Stimulated activated CD4-positive, alpha-beta T cell treated with anti-CD3 and anti-CD28 coated beads, Interleukin-1b, Interleukin-23, amount 100 ng/mL, for 1 hour (primary cell): ENCODE measurements around the gene SLC16A8.

Source experiments
- DNase-seq, 2 donors: peaks; one replicate each; pipeline ENCODE4 v3.0.0-alpha.2; 2020; ENCODE audit warnings: low read depth in 2 of 2

SLC16A8 gene

DNA sequence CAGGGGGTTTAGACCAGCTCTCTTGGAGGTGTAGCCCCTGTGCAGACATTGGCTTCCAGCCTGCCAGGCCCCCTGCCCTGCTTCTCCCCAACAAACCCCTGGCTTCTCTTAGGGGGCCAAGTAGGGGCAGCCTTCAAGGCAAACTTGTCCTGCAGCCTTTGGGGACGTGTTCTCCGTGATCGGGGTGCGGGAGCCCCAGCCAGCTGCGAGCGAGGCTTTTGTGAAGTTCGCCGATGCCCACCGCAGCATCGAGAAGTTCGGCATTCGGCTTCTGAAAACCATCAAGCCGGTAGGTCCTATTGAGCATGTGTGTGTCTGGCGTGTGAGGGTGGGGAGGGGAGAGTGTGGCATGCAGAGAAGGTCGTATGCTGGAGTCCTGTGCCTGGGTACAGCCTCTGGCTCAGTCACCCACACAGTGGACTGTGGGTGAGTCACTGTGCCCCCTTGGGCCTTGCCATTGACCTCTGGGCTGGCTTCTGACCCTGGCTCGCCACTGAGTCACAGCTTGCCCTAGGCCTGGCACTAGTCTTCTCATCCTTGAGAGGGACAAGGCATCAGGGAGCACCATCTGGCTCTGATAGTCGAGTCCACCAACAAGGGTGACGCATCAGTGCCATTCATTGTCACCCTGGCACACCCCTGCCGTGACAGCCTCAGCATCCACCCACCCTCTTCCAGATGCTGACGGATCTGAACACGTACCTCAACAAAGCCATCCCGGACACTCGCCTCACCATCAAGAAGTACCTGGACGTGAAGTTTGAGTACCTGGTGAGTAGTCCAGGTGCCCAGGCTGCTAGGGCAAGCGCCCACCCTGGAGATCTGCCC lies 11.4 kb downstream of the SLC16A8 start:
- DNase-seq: no peak

GRCh38 chr22:38071421-38072321 lies 12.3 kb downstream of the SLC16A8 start:
- no peak for DNase-seq

DNA sequence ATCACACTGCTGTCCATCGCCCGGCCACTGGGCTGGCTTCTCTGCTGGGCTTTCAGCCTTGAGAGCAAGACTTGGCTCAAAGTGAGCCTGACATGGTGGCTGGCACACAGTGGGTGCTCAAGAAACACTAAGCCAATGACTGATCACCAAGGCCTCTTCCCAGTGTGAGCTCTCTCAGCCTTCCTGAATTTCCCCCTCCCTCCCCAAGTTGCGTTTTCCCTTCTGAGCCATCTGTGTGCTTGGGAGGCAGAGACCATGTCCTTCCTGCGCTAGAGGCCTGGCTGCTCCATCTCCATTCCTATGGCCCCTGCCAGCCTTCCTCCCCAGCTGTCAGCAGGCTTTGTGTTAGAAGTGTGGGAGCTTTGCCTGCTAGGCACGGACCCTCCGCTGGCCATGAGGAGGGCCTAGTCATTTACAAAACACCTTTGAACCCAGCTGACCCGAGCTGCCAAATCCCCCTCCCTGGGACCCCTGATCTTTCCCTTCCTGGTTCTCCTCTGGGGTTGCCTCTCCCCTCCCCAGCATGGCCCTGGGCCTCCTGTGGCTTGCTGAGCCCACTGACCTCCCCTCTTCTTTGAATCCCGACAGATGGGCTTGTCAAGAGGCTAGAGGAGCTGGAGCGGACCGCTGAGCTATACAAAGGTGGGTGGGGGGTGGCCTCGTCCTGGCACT lies 13.6 kb downstream of the SLC16A8 start:
- DNase-seq: no peak

GRCh38 chr22:38069372-38070249 lies 14.4 kb downstream of the SLC16A8 start:
- DNase-seq: no peak

- DNase-seq: no peak
Observed at GRCh38 chr22:38068641-38069371, 15.2 kb downstream of the SLC16A8 start.

DNA sequence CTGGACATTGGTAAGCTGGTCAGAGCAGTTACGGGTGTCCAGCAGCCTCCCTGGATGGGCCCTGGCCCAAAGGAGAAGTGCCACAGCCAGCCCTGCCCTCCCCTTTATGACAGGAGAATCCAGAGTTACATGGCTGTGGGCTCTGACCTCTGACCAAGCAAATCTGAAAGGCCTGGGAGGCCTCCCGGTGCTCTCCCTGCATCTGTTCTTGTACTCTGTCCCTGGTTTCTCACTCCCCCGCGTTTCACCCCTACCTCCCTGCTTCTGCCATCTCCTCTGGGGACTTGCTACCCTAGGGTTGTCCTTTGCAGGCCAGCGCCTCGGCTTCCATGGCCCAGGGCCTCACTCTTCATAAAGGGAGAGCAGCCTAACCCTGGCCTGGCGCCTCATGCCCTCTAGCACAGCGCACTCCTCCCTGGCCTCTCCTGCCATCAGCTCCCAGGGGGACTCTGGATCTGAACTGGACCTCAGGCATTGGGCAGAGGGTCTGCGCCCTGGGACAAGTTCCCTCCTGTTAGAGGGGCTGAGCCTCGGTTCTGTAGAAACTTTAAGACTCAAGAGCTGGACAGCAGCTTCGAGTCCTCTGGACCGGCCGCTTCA lies 16.1 kb downstream of the SLC16A8 start:
- DNase-seq: no peak

GRCh38 chr22:38067028-38067415 lies 17.0 kb downstream of the SLC16A8 start:
- no peak for DNase-seq

DNA sequence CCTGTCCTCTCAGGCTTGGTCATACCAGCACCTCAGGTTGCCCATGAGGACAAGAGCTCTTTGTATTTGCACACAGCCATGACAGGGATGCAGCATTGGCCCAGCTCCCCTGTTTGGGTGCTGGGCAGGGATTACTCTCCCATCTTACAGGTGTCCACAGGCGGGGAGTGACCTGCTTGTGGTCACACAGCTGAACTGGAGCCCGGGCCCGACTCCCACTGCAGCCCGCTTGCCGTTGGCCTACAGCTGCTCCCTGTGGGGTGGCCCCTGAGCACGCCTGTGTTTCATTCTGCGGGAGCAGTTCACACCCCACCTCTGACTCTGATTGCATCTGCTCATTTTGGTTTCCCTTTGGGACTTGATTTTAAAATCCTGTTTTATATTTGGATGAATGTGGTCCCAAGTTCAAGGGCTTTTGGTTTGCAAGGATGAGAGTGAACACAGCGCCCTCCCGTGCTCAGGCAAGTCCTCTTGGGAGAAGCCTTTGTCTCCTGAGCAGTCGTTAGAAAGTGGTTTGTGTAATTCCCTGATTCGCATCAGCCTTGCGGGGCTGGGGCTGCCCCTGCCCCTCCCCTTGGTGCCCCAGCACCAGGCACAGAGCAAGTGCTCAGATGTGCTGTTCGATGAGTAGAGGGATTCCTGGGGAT lies 17.5 kb downstream of the SLC16A8 start:
- DNase-seq: no peak

DNA sequence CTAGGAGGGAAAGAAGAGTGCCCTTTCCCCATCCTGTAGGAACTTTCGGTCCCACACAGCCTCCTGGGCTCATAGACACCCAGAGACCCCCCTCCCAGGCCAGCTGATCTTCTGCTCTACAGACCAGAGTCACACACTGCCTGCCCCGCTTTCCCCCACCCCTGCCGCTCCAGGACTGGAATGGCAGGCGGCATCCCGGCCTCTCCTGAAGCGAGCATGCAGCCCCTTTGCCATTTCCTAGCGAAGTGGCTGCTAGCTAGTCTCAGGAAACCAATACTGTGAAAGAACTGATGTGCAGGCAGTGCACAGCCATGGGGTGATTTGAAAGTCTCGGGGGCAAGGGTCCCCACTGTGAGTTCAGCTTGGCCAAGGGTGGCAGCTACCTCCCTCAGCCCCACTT lies 18.4 kb downstream of the SLC16A8 start:
- no peak for DNase-seq

DNA sequence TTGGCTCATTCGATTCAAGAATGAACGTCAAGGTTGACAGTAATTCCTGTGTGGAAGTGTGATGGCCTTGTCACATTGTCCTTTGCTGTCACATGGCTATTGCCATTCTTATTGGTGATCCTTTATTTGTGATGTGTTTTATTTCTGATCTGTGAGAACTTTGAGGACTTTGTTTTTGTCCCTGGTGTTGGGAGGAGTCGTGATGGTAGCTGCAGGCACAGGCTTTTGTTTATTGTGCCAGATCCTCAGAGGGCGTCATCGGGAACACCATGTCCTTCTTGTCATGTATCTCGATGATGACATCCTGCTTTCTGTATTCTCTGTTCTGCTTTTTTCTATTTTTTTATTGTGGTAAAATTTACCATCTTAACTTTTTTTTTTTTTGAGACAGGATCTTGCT lies 21.2 kb downstream of the SLC16A8 start:
- DNase-seq: no peak

GRCh38 chr22:38056969-38057891 lies 26.8 kb downstream of the SLC16A8 start, which contains the start of gene PICK1:
Gene PICK1, plus strand, starts transcription at chr22:38057404. Its CDS starts 406 bp downstream, at chr22:38057810.
- peak; percentile 46 to 49 for DNase-seq

DNA sequence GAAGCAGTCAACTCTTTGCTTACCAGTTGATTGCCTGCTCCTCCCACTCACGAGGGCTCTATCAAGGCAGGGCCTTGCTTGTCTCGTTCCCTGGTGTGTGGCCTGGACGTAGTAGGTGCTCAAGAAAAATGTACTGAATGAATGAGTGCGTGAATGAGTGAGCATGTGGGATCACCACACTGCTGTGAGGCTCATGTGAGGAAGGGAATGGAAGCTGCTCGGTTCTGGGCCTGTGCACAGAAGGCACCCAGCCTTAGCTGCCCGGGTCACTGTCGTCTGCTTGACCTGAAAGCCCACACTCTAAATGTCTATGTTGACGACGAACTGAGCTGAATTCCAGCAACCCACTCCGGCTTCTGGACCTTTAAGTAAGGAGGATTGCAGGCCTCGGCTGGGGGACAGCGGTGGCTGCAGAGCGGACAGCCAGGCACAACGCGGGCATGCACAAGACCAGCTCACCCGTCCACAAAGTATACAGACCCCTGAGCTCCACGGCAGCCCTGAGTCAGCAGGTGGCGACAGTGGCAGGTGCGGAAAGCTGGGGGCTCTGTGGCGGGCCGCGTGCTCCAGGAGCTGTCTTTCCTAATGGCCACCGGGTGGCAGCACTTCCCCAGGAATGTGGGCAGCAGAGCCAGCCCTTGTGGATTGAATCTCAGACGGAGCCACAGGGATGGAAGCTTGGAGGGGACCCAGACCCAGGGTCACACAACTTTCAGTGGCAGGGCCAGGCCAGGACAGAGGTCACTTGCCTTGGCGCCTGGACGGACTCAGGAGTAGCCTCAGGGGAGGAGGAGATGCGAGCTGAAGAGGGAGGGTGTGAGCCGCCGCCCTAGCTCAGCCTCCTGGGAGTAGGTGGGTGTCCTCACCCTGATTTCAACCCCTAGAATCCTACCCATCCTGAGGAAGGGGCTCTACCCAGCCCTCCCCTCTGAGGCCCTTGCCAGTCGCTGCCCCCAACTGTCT lies 31.8 kb downstream of the SLC16A8 start:
- peak; percentile 46 to 51 for DNase-seq

DNA sequence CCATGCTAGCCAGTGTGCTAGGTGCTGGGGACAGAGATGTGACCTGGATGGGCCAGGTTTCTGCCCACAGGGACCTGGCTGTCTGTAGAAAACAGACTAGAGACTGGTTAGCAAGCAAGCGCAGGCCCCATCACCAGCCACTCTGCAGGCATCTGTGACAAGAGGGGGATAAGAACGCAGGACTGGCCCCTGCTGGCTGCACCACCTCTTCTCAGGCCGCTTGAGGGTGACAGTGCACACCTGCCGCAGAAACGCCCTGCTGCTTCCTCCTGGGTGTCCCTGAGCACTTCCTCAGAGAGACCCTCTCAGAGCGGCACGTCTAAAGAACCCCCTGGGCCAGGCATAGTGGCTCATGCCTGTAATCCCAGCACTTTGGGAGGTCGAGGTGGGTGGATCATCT lies 32.7 kb downstream of the SLC16A8 start:
- DNase-seq: no peak

DNA sequence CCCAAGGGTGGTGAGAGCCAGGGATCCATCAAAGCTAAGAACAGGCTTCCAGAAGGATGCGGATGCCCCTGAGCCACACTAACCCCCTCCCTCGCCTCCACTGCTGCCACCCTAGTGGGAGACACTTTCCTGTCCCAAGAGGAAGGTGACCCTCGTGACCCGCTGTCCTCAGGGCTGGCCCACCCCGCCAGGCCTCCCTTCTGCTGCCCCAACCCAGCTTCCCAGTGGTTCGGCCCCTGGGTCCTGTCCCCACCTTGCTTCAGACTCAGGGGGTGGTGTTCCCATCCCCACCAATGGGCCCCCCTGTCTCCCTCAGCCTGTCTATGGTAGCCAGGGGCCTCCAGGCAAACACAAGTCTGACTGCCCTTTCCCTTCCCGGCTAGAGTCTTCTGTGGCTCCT lies 33.3 kb downstream of the SLC16A8 start:
- DNase-seq: no peak

- no peak for DNase-seq
Observed at GRCh38 chr22:38049812-38050619, 34.0 kb downstream of the SLC16A8 start.

DNA sequence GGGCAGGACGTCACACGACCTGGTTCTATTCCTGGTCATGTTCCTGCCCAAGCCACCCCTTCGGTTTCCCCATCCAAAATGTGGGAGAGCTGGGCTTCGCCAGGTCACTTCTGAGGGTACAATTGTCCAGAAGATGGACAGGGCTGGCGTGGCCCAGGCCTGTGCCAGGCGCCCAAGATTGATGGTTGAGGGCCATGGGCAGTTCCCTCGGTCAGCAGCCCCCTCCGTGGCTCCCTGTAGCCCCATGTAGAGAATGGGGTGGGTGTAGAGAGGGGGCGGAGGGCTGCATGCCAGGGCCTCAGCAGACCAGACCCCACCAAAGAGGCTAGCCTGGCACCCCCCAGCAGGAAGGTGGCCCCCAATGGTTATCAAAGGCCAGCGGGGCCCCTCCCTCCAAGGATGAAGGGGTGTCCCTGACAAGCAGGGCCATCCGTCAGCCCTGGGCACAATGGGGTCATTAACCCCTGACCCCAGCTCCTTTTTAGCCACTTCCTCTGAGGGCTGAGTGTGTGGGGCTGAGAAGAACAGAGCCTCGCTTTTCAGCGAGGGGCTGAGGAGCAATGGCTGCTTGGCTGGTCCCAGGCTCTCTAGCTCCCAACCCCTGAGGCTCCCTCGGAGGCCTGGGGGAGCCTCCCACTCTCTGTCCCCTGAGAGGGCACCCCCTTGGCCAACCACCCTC lies 37.8 kb downstream of the SLC16A8 start:
- no peak for DNase-seq
